Right lobe of liver (tissue), 6 donors: ENCODE data around the gene CDK2AP2. TPM values are rescaled to one million over a fixed set of nuclear protein-coding genes. Genes with fewer than 3 reads are reported as not detected.

Source experiments
- ATAC-seq, 4 donors: fragments of 200-7000 bp; cut with Tn5 transposase; one replicate each; pipeline ENCODE4 v1.9.1; 2020; ENCODE audit warnings: mild to moderate bottlenecking in 4 of 4, moderate library complexity in 4 of 4
- DNase-seq, 3 donors: peaks; one replicate each; pipeline ENCODE4 v3.0.0-alpha.2; 2020
- H3K27ac ChIP-seq, 3 donors: fragments of 200-600 bp; one replicate each; pipeline ENCODE4 v1.8.0; 2022
- H3K27me3 ChIP-seq, 2 donors: fragments of 200-600 bp; one replicate each; pipeline ENCODE4 v1.8.0; 2022
- H3K36me3 ChIP-seq, 4 donors: fragments of 200-600 bp; sonication (generic) in 1 of 4; one replicate each; pipeline versions ENCODE4 v1.5.1 to v1.8.0; 2017 to 2022; ENCODE audit warnings: control low read depth in 1 of 4
- H3K4me1 ChIP-seq, 4 donors: fragments of 200-600 bp; sonication (generic) in 1 of 4; one replicate each; pipeline versions ENCODE4 v1.5.1 to v1.8.0; 2017 to 2022; ENCODE audit warnings: control low read depth in 1 of 4
- H3K4me3 ChIP-seq, 3 donors: fragments of 200-600 bp; one replicate each; pipeline ENCODE4 v1.8.0; 2022
- H3K9me3 ChIP-seq, 4 donors: fragments of 200-600 bp; sonication (generic) in 1 of 4; one replicate each; pipeline versions ENCODE4 v1.5.1 to v1.8.0; 2017 to 2022; ENCODE audit warnings: control low read depth in 1 of 4
- POLR2A ChIP-seq: fragments of 450-650 bp; IDR thresholded peaks from one replicate; pipeline ENCODE4 v1.6.1; 2017; ENCODE audit warnings: antibody characterized with exemption, mild to moderate bottlenecking
- WGBS: methylation state at CpG from one replicate; pipeline ENCODE4 v1.1.6; 2018; ENCODE audit warnings: low coverage, low lambda C conversion rate; ENCODE audit not compliant: insufficient coverage; ENCODE audit errors: missing lambda C conversion rate; 5-methylcytosine and 5-hydroxymethylcytosine counted together
- intact Hi-C, 2 donors: fragments of 100-400 bp; cut with DNase I; formaldehyde crosslinking; loops; one replicate each; pipeline versions ENCODE4 v1.11.2 to v1.14.1; 2022
- total RNA-seq, 6 experiments: library from RNA; depleted of rRNA in 2 of 6; stranded (reverse); fragments of >200 nt in 2 of 6; fragmentation: NEBNext Ultra II Directional in 3 of 6; extraction: Animal tissue kit (Norgen Biotek cat#: 25700) in 3 of 6; gene quantifications; one replicate each; pipeline versions ENCODE4 v1.1.0 to v1.2.4, GENCODE V29; 2016 to 2023
- TF ChIP-seq, protein P1 (sequence below), 4 donors: fragments of 200-600 bp in 3 of 4; fragments of 450-650 bp in 1 of 4; IDR thresholded peaks; one replicate each; pipeline versions ENCODE4 v1.5.1 to v1.8.0; 2016 to 2022; ENCODE audit warnings: antibody characterized with exemption in 4 of 4, mild to moderate bottlenecking in 2 of 4
- donor health status: DM: no; HTN: yes; CAD: no.
- donor health status: DM: no; HTN: no; CAD: no.
- donor health status: DM: no; HTN: no; CAD: no.
- donor health status: DM: no; HTN: yes; CAD: no.
- donor health status: DM: no; HTN: yes; CAD: no.

CDK2AP2 gene
- total RNA-seq, 6 experiments from 2014 or later, result 45.2 to 74.9 (median 55.7) TPM

GRCh38 chr11:67545280-67545679 lies 37.3 kb upstream of the CDK2AP2 start:
- peak overlapping the region; percentile 6 to 72 (median 54) for H3K27ac ChIP-seq
- no peaks in the 10 kb centered on the region for H3K9me3 ChIP-seq
- peaks cover 0 to 26% (median 3%) of the 10 kb centered on the region in 4 donors for H3K4me1 ChIP-seq
- intact Hi-C loops, result no loop called here
- no peaks in the 10 kb centered on the region for H3K27me3 ChIP-seq
- DNase-seq (peak; percentile 75 to 84 (median 80)), ATAC-seq (peak; percentile 64 to 75 (median 70))
- WGBS, result 13% methylated on average over 3 of the region's 8 CpGs
- no peaks in the 10 kb centered on the region for H3K36me3 ChIP-seq
- TF ChIP-seq, protein P1, sequence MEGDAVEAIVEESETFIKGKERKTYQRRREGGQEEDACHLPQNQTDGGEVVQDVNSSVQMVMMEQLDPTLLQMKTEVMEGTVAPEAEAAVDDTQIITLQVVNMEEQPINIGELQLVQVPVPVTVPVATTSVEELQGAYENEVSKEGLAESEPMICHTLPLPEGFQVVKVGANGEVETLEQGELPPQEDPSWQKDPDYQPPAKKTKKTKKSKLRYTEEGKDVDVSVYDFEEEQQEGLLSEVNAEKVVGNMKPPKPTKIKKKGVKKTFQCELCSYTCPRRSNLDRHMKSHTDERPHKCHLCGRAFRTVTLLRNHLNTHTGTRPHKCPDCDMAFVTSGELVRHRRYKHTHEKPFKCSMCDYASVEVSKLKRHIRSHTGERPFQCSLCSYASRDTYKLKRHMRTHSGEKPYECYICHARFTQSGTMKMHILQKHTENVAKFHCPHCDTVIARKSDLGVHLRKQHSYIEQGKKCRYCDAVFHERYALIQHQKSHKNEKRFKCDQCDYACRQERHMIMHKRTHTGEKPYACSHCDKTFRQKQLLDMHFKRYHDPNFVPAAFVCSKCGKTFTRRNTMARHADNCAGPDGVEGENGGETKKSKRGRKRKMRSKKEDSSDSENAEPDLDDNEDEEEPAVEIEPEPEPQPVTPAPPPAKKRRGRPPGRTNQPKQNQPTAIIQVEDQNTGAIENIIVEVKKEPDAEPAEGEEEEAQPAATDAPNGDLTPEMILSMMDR (IDR thresholded peaks at IDR 0.05), result peak; percentile 19 to 47 (median 37)
- TF ChIP-seq POLR2A, result no peak
- H3K4me3 ChIP-seq, result no peak overlapping the region

GRCh38 chr11:67544616-67545242 lies 36.8 kb upstream of the CDK2AP2 start:
- whole genome bisulfite sequencing, result 65% methylated on average over 6 of the region's 10 CpGs
- Histone ChIP-seq H3K27me3 (no peaks in the 10 kb centered on the region), H3K27ac (peak overlapping the region; percentile 6 to 72 (median 54)), H3K36me3 (no peaks in the 10 kb centered on the region), H3K4me3 (no peak overlapping the region), H3K4me1 (peaks cover 0 to 26% (median 3%) of the 10 kb centered on the region in 4 donors), H3K9me3 (no peaks in the 10 kb centered on the region)
- no peak for TF ChIP-seq POLR2A
- TF ChIP-seq, protein P1 (IDR thresholded peaks at IDR 0.05), result no peak
- ATAC-seq (peak in 1 of 4 donors; percentile 10), DNase-seq (no peak)
- intact Hi-C loops, result no loop called here

DNA sequence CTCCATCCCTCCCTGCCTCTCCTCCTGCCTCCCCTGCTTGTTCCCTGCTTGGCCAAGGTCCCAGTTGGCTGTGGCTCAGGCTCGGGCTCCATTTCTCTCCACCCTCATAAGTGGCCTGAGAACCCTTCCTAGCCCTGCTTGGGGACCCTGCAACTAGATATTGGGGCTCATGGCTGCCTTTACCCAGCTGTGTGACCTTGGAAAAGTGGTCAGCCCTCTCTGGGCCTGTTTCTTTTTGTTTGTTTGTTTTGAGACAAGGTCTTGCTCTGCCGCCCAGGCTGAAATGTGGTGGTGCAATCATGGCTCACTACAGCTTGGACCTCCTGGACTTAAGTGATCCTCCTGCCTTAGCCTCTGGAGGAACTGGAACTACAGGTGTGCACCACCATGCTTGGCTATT lies 35.6 kb upstream of the CDK2AP2 start:
- no peak for DNase-seq
- H3K27ac ChIP-seq, result no peak overlapping the region
- no peak overlapping the region for H3K4me3 ChIP-seq
- H3K36me3 ChIP-seq, result no peaks in the 10 kb centered on the region
- intact Hi-C loops, result no loop called here
- no CpG with 5 or more reads among the region's 2 CpGs for WGBS
- H3K9me3 ChIP-seq, result no peaks in the 10 kb centered on the region
- peaks cover 0 to 17% (median 3%) of the 10 kb centered on the region in 4 donors for H3K4me1 ChIP-seq
- no peaks in the 10 kb centered on the region for H3K27me3 ChIP-seq
- ATAC-seq, result no peak
- TF ChIP-seq, protein P1 (IDR thresholded peaks at IDR 0.05), result no peak
- no peak for TF ChIP-seq POLR2A

DNA sequence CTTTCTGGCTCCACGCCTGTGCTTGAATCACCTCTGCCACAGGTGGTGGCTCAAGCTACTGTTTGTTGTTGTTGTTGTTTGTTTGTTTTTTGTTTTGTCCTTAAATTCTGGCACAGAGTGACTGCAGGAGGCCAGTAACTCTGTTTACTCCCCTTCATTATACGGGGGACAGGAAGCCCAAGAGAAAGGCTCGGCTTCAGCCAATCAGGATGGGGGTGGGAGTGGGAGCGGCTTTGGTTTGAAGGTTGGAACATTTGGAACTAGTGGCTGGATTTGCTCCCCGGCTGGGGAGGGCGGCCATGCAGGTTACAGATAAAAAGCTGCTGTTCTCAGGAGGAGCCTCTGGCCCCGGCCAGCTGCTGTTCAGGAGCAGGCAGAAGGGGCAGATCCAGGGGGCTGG lies 35.0 kb upstream of the CDK2AP2 start:
- no peaks in the 10 kb centered on the region for H3K9me3 ChIP-seq
- 85% methylated on average over 4 of the region's 7 CpGs for WGBS
- H3K36me3 ChIP-seq, result no peaks in the 10 kb centered on the region
- no peak overlapping the region for H3K27ac ChIP-seq
- no peak for TF ChIP-seq POLR2A
- TF ChIP-seq, protein P1 (IDR thresholded peaks at IDR 0.05), result no peak
- H3K27me3 ChIP-seq, result no peaks in the 10 kb centered on the region
- no peak for ATAC-seq
- DNase-seq, result no peak
- H3K4me1 ChIP-seq, result peaks cover 0 to 13% (median 3%) of the 10 kb centered on the region in 4 donors
- no peak overlapping the region for H3K4me3 ChIP-seq
- intact Hi-C loops, result no loop called here
